Activated CD8-positive, alpha-beta memory T cell treated with anti-CD3 and anti-CD28 coated beads, Interleukin-2, amount 50 U/mL, for 24 hours (primary cell): ENCODE data around the gene ZSWIM6.
"Not testable (repeated sequence)": the region's sequence is repeated elsewhere in the genome, so short reads cannot be mapped to it uniquely, and the experiment has no call there.

ENCODE experiments used
- DNase-seq: peaks from one replicate; pipeline ENCODE4 v3.0.0-alpha.2; 2020; ENCODE audit errors: extremely low read depth

The ZSWIM6 gene

DNA sequence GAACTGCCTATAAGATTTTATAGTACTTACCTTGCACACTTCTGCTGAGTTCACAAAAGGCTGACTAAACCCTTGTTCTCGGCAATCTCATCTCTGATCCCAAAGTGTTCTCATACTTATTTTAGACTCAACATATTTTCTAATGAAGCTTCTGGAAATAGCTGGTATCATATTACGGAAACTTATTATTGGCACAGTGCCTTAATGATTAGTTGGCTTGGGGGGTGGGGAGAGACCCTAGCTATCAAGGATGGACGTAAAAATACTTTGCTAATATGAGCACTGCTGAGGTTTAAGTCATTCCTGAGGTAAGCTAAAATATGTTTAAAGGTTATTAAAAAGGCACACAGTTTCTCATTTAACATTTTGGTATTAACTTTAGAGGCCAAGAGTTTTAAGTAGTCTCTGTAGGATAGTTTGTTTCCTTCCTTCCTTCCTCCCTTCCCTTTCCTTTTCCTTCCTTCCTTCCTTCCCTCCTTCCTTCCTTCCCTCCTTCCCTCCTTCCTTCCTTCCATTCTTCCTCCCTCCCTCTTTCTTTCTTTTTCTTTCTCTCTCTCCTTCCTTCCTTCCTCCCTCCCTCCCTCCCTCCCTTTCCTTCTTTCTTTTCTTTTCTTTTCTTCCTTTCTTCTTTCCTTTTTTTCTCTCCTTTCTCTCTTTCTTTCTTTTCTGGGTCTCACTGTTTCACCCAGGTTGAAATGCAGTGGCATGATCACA, 31.5 kb downstream of the ZSWIM6 start:
- no peak for DNase-seq

DNA sequence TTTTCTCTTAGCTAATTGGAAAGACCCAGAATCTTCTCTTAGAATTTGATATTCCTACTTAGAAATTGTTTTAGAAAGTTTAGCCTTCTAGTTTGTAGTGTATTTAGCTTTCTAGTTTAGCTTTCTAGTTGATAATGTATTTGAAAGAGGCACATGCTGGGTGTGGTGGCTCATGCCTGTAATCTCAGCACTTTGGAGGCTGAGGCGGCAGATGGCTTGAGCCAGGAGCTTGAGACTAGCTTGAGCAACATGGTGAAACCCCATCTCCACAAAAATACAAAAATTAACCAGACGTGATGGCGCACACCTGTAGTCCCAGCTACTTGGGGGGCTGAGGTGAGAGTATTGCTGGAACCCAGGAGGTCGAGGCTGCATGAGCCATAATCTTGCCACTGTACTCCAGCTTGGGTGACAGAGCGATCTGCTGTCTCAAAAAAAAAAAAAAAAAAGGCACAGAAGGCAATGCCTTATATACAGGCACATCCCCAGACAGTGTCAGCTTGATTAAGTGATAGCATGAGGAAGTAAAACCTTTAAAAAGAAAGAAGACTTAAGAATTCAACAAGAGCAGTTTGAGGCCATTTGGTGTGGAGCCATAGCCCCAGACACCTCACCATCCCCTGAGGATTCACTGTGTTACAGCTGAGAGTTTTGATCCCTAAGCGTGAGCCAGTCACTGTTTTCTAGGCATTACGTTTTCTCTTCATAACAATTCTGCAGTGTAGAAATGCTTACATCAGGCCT, 34.6 kb downstream of the ZSWIM6 start:
- DNase-seq, result no peak

- no peak for DNase-seq
These were observed 38.4 kb downstream of the ZSWIM6 start for GRCh38 chr5:61370506-61370905.

DNA sequence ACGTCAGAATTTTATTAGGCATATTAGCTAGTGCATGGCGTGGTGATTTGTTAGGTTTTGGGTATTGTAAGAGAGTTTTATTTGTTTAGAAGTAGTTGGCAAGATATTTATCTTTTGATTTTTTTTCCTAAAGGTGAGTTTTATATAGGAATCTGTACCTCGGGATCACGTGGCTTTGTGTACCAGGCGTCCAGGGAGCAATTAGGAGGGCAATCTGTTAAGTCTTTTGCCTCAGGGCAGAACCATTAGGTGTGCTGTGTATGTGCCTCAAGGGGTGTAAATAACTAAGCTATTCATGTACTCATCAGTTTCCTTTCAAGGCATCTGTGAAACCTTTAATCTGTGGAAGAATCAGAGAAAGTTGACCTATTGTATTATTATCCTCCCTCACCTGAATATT, 39.4 kb downstream of the ZSWIM6 start:
- DNase-seq, result no peak

DNA sequence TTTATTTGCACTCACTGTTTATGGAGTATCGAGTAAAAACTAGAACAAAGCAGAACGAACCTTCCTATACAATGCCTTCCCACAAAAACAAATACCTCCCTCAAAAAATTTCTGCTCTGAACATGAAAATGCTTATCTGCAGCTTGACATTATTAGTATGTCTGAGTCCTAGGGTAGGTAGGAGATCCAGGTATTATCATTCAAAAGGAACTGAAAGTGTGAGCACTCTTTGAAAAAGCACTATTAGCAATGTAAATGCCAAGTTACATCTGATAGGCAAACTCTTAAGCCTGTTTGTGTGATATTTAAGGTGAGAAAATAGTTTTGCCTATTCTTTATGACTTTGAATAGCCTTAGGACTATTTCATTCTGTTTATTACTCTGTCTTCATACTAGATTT, 47.6 kb downstream of the ZSWIM6 start:
- DNase-seq, result no peak

- DNase-seq, result no peak
These were observed 49.9 kb downstream of the ZSWIM6 start for GRCh38 chr5:61381968-61382367.

DNA sequence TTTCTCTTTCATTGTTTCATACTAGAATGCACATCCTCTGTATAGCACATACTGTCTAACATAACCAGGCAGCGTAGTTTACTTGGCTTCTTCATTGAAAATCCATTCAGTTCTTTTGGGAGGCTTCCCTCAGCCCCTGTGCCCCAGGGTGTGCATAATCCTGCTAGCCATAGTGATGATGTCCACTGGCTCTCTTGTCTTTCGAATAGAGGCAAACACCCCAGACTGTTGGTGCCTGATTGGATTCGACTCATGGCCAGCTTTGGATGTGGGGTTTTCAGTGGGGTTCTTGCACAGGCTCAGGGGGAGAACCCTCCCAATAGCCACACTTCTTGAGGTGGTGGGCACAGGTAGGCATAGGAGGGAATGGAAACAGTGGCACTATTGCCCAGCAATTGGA, 53.6 kb downstream of the ZSWIM6 start:
- no peak for DNase-seq

DNA sequence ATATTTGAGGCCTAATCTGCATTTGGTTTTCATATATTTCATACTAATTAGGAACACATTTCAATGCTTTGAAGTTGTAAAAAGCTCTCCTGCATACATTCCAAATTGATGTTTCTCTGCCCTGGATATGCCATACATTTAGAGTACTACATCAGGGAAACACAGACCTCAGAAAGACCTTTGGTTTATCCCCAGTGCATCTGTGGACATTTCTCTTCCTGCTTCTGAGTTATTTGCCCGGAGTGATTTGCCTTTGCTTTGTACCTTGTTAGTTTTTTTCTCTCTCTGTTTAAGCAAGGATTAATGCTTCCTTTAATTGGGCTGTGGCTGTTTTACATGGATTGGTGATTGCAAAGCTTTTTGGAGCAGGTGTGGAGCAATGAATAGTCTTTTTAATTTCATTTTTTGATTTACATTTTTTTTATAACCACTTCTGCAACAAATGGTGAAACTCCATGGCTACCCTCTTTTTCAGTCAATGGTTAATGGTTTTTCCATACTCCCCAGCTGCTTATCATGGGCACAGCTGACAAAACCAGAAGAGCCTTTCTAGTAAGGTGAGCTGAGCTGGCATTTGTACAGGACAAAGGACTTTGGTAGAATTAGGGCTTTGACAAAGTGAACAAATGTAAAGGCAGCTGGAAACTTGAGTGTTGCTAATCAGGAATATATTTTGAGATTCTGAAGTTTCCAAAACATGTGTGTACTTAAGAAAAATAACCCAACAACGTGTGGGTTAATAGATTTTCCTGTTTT, 54.2 kb downstream of the ZSWIM6 start:
- DNase-seq, result no peak

- no peak for DNase-seq
These were observed 57.6 kb downstream of the ZSWIM6 start for GRCh38 chr5:61389609-61390008.

DNA sequence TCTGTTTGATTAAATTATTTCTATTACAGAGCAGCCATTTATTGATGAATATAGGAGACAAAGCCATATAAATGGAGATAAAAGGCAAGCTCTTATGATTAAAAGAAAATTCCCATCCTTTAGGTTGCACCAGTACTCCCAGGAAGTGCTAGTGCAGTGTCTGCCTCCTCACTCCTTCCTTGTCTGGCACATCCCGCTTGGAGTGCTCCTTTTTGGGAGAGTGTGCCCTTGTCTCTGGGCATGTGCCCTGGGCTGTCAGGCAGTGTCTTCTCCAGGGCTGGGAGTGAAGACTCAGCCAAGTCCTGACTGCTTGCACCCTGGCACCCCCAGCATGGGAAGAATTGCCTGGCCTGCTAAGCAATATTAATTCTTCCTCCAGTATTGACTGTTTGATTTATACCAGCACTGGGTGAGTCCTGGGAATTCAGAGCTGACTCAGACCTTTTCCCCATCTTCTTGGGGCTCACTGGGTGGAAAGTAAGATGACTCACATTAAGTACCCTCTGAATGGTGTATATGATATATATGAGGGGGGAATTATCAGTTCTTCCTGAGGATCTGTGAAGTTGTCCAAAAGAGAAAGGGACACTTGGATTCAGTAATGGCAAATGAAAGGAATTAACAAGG, 62.1 kb downstream of the ZSWIM6 start:
- no peak for DNase-seq

- no peak for DNase-seq
These were observed 62.7 kb downstream of the ZSWIM6 start for GRCh38 chr5:61394793-61395192.

DNA sequence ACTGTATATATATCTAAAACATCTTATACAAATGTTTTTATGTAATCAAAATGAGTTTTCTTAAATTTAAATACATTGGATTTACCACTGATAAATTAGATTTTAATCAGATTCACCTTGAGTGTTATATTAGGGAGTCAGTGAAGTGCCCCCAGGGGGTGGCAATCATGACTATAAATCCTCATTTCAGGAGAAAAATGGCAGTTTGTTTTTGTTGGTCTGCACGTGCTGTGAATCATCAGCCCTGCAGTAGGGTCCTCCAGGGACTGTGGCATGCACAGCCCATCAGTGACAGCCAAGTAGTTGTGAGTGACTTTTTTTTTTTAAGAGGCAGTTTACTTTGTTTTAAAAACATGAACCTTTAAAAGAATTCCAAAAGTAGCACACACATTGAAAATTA, 65.2 kb downstream of the ZSWIM6 start:
- no peak for DNase-seq

DNA sequence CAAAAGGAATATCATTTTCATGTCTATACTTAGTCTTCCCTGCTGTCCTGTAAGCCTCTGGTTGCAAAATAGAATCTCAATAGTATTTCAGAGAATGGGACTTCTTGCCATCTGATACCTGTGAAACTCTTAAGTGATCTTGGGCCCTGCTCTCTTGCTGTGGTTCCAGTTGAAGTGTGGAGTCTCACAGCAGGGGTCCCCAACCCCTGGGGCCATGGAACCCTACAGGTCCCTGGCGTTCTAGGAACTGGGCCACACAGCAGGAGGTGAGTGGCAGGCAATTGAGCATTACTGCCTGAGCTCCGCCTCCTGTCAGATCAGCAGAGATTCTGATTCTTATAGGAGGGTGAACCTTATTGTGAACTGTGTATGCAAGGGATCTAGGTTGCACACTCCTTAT, 65.9 kb downstream of the ZSWIM6 start:
- no peak for DNase-seq

GRCh38 chr5:61398440-61398839, 66.4 kb downstream of the ZSWIM6 start:
- no peak for DNase-seq

GRCh38 chr5:61399679-61400078, 67.6 kb downstream of the ZSWIM6 start:
- DNase-seq, result no peak

- DNase-seq, result no peak
These were observed 69.7 kb downstream of the ZSWIM6 start for GRCh38 chr5:61401726-61402125.

GRCh38 chr5:61402244-61402823, 70.3 kb downstream of the ZSWIM6 start:
- DNase-seq, result no peak

DNA sequence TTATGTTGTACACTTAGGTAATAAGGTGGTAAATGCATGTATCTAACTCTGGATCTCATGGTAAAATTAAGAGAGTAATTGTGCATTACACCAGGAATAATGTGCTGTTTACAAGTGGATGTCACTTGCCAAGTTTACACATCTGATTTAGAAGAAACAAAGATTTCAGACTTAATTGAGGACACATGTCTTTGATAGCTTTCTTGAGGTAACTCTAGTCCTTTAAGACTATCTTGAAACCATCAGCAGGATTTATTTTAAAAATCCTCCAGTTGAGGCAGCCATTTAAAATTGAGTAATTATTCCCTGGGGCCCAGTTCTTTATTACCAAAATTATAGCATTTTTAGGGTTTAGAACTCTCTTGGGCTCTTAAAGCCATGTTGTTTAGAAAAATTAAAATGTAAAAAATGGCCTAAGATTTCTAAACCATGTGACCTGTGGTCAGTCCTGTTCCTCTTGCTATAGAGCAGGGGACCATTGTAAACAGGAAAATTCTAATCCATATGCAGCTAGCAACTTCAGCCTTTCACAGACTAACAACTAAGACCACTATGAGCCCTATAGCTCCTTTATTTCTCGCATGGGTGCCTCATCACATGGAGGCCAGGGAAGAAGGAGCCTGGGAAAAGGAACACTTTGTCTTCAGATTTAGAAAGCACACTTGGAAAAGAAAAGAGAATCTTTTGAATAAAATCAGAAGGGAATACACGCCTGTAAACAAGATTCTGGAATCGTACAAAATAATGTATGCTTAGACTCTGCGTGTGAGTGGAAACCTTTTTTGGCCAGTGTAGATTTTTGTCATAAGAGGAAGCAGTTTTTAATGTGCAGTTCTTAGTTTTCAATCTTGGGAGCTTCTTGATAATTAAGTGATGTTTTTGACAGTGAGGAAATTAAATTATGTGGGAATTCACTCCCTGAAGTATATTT, 71.2 kb downstream of the ZSWIM6 start:
- DNase-seq, result no peak

- DNase-seq, result no peak
These were observed 73.6 kb downstream of the ZSWIM6 start for GRCh38 chr5:61405511-61406295.

DNA sequence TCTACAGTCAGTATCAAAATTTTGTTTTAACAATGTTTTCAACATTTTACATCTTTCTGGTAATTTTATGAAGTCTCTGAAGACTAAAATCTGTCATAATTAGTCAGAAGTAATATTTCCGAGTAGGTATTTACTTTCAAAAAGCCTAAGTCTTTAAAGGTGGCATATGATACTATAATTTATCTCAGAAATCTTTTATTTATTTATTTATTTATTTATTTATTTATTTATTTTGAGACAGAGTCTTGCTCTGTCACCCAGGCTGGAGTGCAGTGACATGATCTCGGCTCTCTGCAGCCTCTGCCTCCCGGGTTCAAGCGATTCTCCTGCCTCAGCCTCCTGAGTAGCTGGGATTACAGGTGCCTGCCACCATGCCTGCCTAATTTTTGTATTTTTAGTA, 74.4 kb downstream of the ZSWIM6 start:
- DNase-seq, result not testable (repeated sequence)
